ENCODE data around the gene INPP5B.

Gene INPP5B

GRCh38 chr1:37840711-37841110 is 106.1 kb downstream of the INPP5B start:
- no peak for DNase-seq (ENCODE audit: low read depth in 2 of 2)

- DNase-seq (ENCODE audit: low read depth in 2 of 2), result no peak
Observed at GRCh38 chr1:37839676-37840075, 107.2 kb downstream of the INPP5B start.

GRCh38 chr1:37836788-37837187 is 110.1 kb downstream of the INPP5B start:
- DNase-seq (ENCODE audit: low read depth in 2 of 2), result no peak

GRCh38 chr1:37831809-37832208 is 115.0 kb downstream of the INPP5B start:
- DNase-seq (ENCODE audit: low read depth in 2 of 2), result no peak

- no peak for DNase-seq (ENCODE audit: low read depth in 2 of 2)
Observed at GRCh38 chr1:37831109-37831508, 115.7 kb downstream of the INPP5B start.

GRCh38 chr1:37828410-37829074 is 118.3 kb downstream of the INPP5B start:
- no peak for DNase-seq (ENCODE audit: low read depth in 2 of 2)

- no peak for DNase-seq (ENCODE audit: low read depth in 2 of 2)
Observed at GRCh38 chr1:37825506-37825905, 121.3 kb downstream of the INPP5B start.

- no peak for DNase-seq (ENCODE audit: low read depth in 2 of 2)
Observed at GRCh38 chr1:37824001-37824400, 122.9 kb downstream of the INPP5B start.

- no peak for DNase-seq (ENCODE audit: low read depth in 2 of 2)
Observed at GRCh38 chr1:37822906-37823815, 123.7 kb downstream of the INPP5B start.

- no peak for DNase-seq (ENCODE audit: low read depth in 2 of 2)
Observed at GRCh38 chr1:37821481-37821880, 125.4 kb downstream of the INPP5B start.

- no peak for DNase-seq (ENCODE audit: low read depth in 2 of 2)
Observed at GRCh38 chr1:37817481-37817880, 129.4 kb downstream of the INPP5B start.

- DNase-seq (ENCODE audit: low read depth in 2 of 2), result no peak
Observed at GRCh38 chr1:37814252-37814651, 132.6 kb downstream of the INPP5B start.

GRCh38 chr1:37813529-37814145 is 133.2 kb downstream of the INPP5B start:
- DNase-seq (ENCODE audit: low read depth in 2 of 2), result no peak

- DNase-seq (ENCODE audit: low read depth in 2 of 2), result no peak
Observed at GRCh38 chr1:37811027-37811655, 135.7 kb downstream of the INPP5B start.
